ENCODE data around the gene MAPT. TPM values are rescaled to one million over a fixed set of nuclear protein-coding genes. Genes with fewer than 3 reads are reported as not detected.
A peak's percentile ranks its signal among the peaks of the same experiment; 100 is the strongest.

MAPT gene
- total RNA-seq, 1 experiment from 2014 or later = 37.5 TPM

DNA sequence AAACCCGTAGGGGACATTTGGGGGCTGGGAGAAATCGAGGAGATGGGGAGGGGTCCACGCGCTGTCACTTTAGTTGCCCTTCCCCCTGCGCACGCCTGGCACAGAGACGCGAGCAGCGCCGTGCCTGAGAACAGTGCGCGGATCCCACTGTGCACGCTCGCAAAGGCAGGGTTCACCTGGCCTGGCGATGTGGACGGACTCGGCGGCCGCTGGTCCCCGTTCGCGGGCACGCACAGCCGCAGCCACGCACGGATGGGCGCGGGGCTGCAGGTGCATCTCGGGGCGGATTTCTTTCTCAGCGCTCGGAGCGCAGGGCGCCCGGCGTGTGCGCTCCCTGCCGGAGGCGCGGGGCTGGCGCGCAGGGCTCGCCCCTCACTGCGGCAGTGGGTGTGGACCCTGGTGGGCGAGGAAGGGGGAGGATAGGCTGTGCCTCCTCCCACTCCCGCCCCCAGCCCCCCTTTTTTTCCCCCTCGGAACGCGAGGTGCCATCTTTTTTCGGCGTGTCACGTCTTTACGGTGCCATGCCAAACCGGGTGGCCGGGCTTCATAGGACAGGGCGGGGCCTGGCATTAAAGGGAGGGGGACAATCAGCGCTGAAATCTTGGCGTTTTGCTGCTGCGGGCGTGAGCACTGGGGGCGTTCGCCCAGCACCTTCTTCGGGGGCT, 1.1 kb downstream of the MAPT start:
- no peaks in the 10 kb centered on the region for H3K9me2 ChIP-seq (ENCODE audit: insufficient read depth)
- ChIA-PET POLR2A (no interaction called here), RAD21 (ENCODE audit: low non-redundant PET in 1 of 2, low total read pairs in 2 of 2, uncharacterized antibody in 2 of 2, unreplicated experiment in 2 of 2) (no interaction called here), CTCF (no interaction called here)
- ATAC-seq = no peak
- no peaks in the 10 kb centered on the region for H3K27me3 ChIP-seq (ENCODE audit: insufficient read depth, low read length)
- BruUV-seq (replicated peaks) = no TSS peak
- H3K4me3 ChIP-seq (replicated peaks in 1 of 2; ENCODE audit: low read depth in 1 of 2, low read length in 2 of 2) = peak overlapping the region; percentile 82 to 93
- intact Hi-C loops (cut with micrococcal nuclease) = no loop called here
- no peak overlapping the region; the same call in 1 of the 2 replicates for H3K27ac ChIP-seq (ENCODE audit: low read depth, low read length)
- no peaks in the 10 kb centered on the region for H3K9me3 ChIP-seq (ENCODE audit: control insufficient read depth in 1 of 2, insufficient read depth in 1 of 2, low read depth in 1 of 2, low read length in 2 of 2)
- H3K79me2 ChIP-seq (ENCODE audit: insufficient read depth, low read length) = 0 out of 2 replicates have a peak, but pooled peaks cover 4% of the 10 kb centered on the region
- H3K4me2 ChIP-seq (ENCODE audit: low read length) = peak overlapping the region; percentile 98
- no peaks in the 10 kb centered on the region for H4K20me1 ChIP-seq (ENCODE audit: insufficient read depth)
- peaks cover 3 to 20% of the 10 kb centered on the region in 2 experiments; a peak in 2 of 4 replicates for H3K4me1 ChIP-seq (ENCODE audit: control insufficient read depth in 1 of 2, insufficient read depth in 2 of 2, low read length in 2 of 2)
- no peak for TF ChIP-seq YY1 (IDR thresholded peaks at IDR 0.05; ENCODE audit: extremely low read depth, insufficient replicate concordance, low read depth, low read length)
- no peaks in the 10 kb centered on the region for H3K36me3 ChIP-seq (ENCODE audit: control insufficient read depth in 1 of 2, insufficient read depth in 2 of 2, low read length in 2 of 2)
- peak overlapping the region; percentile 77 for H3K9ac ChIP-seq (ENCODE audit: low read length)
- H2AFZ ChIP-seq (ENCODE audit: low read depth, low read length, poor library complexity, severe bottlenecking) = no peak overlapping the region
- no peak for DNase-seq (ENCODE audit: low read depth, low spot score)

GRCh38 chr17:45895969-45896785, 1.8 kb downstream of the MAPT start:
- Histone ChIP-seq H3K79me2 (ENCODE audit: insufficient read depth, low read length) (0 out of 2 replicates have a peak, but pooled peaks cover 4% of the 10 kb centered on the region), H3K27me3 (ENCODE audit: insufficient read depth, low read length) (no peaks in the 10 kb centered on the region), H3K4me1 (ENCODE audit: control insufficient read depth in 1 of 2, insufficient read depth in 2 of 2, low read length in 2 of 2) (peaks cover 3 to 20% of the 10 kb centered on the region in 2 experiments; a peak in 2 of 4 replicates), H4K20me1 (ENCODE audit: insufficient read depth) (no peaks in the 10 kb centered on the region), H3K4me3 (replicated peaks in 1 of 2; ENCODE audit: low read depth in 1 of 2, low read length in 2 of 2) (peak overlapping the region; percentile 82 to 93), H3K9me3 (ENCODE audit: control insufficient read depth in 1 of 2, insufficient read depth in 1 of 2, low read depth in 1 of 2, low read length in 2 of 2) (no peaks in the 10 kb centered on the region), H3K36me3 (ENCODE audit: control insufficient read depth in 1 of 2, insufficient read depth in 2 of 2, low read length in 2 of 2) (no peaks in the 10 kb centered on the region), H3K9ac (ENCODE audit: low read length) (no peak overlapping the region), H3K9me2 (ENCODE audit: insufficient read depth) (no peaks in the 10 kb centered on the region), H3K4me2 (ENCODE audit: low read length) (peak overlapping the region; percentile 98), H2AFZ (ENCODE audit: low read depth, low read length, poor library complexity, severe bottlenecking) (no peak overlapping the region), H3K27ac (ENCODE audit: low read depth, low read length) (no peak overlapping the region)
- POLR2A ChIA-PET = no interaction called here
- no peak for TF ChIP-seq CBX3 (IDR thresholded peaks at IDR 0.05; ENCODE audit: low read depth)
- no peak for TF ChIP-seq JUND (IDR thresholded peaks at IDR 0.05)
- no peak for TF ChIP-seq RAD21 (IDR thresholded peaks at IDR 0.05; ENCODE audit: low read depth)
- no peak for TF ChIP-seq POLR2AphosphoS5 (IDR thresholded peaks at IDR 0.05; ENCODE audit: low read depth, low read length)
- TF ChIP-seq ATF3 (IDR thresholded peaks at IDR 0.05) = no peak
- no peak for TF ChIP-seq SRF (IDR thresholded peaks at IDR 0.05; ENCODE audit: low read depth)
- DNase-seq (ENCODE audit: low read depth, low spot score) = no peak
- BruUV-seq (replicated peaks) = no TSS peak
- CTCF ChIA-PET = no interaction called here
- RAD21 ChIA-PET (ENCODE audit: low non-redundant PET in 1 of 2, low total read pairs in 2 of 2, uncharacterized antibody in 2 of 2, unreplicated experiment in 2 of 2) = no interaction called here
- ATAC-seq = no peak
- intact Hi-C loops (cut with micrococcal nuclease) = no loop called here

Measured in HCT116 (cell line).